AG09319 (cell line): Measurements from ENCODE around the gene TBX1.

ENCODE experiments used
- DNase-seq: peaks from one replicate; pipeline ENCODE4 v3.0.0-alpha.2; 2010; ENCODE audit warnings: low read depth; ENCODE audit errors: extremely low read depth
- CTCF ChIP-seq: IDR thresholded peaks from 2 replicates; pipeline ENCODE4 v1.5.1; 2011; ENCODE audit warnings: low read depth, mild to moderate bottlenecking, inconsistent platforms, low read length, moderate library complexity

TBX1 gene

GRCh38 chr22:19753090-19753842 lies 7.3 kb upstream of the TBX1 start:
- no peak for DNase-seq
- peak; percentile 0; the same call in 1 of the 2 replicates for TF ChIP-seq CTCF

GRCh38 chr22:19753996-19754700 lies 6.4 kb upstream of the TBX1 start:
- DNase-seq, result no peak
- TF ChIP-seq CTCF, result no peak

- no peak for DNase-seq
- no peak for TF ChIP-seq CTCF
Observed at GRCh38 chr22:19754701-19755144, 5.9 kb upstream of the TBX1 start.

GRCh38 chr22:19755145-19755710 lies 5.3 kb upstream of the TBX1 start:
- no peak for TF ChIP-seq CTCF
- DNase-seq, result no peak

GRCh38 chr22:19755722-19756287 lies 4.8 kb upstream of the TBX1 start:
- no peak for TF ChIP-seq CTCF
- DNase-seq, result no peak

- no peak for DNase-seq
- peak; percentile 40 for TF ChIP-seq CTCF
Observed at GRCh38 chr22:19756288-19757128, 4.1 kb upstream of the TBX1 start.
